ENCODE measurements around the gene SPDL1. TPM values are rescaled to one million over a fixed set of nuclear protein-coding genes. Genes with fewer than 3 reads are reported as not detected.

Gene SPDL1, protein sequence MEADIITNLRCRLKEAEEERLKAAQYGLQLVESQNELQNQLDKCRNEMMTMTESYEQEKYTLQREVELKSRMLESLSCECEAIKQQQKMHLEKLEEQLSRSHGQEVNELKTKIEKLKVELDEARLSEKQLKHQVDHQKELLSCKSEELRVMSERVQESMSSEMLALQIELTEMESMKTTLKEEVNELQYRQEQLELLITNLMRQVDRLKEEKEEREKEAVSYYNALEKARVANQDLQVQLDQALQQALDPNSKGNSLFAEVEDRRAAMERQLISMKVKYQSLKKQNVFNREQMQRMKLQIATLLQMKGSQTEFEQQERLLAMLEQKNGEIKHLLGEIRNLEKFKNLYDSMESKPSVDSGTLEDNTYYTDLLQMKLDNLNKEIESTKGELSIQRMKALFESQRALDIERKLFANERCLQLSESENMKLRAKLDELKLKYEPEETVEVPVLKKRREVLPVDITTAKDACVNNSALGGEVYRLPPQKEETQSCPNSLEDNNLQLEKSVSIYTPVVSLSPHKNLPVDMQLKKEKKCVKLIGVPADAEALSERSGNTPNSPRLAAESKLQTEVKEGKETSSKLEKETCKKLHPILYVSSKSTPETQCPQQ
- total RNA-seq, result 5.2 and 6.5 TPM in 2 replicates

DNA sequence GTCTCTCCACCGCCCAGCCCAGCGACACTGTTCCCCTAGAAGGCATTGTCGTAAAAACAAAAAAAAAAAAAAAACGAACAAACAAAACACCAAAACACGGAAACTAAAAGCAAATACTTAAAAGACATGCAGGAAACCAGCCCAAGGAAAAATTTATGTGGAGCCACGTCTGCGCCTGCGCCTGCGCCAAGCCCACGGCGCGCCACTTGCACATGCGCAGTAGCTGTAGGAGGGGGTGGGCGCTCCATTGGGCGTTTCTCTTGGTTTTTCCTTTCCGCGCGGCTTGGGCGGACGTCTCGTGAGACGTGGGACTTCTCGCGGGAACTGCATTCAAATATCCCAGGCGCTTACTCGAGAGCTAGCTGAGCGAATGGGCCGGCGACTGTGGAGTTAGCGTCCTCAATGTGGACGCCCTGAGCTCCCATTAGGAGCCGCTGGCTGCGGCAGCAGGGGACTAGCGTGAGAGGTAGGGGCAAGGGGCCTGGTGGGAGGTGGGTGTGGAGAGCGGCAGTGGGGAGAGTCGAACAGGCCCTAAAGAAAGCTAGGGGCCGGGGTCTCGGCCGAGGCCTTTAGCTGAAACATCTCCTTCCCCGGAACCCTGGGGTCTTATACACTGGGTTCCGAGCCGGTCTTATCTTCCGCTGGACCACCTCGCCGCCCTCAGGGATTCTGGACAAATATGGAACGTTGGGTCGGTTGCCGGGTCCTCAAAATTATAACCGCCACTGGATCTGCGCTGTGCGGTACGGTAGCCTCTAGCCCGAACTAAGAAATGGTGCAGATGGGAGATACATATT lies at the start of gene SPDL1:
Gene SPDL1, plus strand, starts transcription at position 350 of the 797 bp plus-strand sequence. CDS start 4,644 bp downstream, outside the sequence.

DNA sequence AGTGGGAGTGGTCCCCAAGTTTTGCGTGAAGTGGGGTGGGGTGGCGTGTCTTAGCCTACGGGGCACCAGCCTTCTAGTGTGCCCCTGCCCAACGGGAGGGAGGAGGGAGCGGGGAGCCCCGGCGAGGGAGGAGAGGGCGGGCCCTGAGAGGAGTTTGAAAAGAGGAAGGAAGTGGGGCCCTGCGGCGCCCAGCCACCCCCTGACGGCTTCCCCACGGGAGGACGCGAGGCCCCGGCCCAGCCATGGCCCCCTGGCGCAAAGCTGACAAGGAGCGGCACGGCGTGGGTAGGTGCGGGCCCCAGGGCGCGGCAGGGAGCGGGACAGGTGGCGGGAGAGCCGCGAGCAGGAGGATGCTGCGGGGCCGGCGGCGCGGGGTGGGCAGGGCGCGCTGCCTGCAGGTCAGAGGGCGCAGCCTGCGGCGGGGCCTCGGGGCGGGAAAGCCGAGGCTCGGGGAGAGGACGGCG lies 53.5 kb downstream of the SPDL1 start, which contains the start of gene DOCK2:
Gene DOCK2, plus strand, starts transcription at position 191 of the 464 bp plus-strand sequence. Its CDS starts 52 bp downstream, at position 243.

Other genes starting within 250 kb of the SPDL1 start
- 2.5 and 3.2 TPM in 2 replicates for gene DOCK2, start 53.5 kb downstream of the SPDL1 start, total RNA-seq

Measured in bronchial smooth muscle cell (primary cell).